ENCODE measurements around the gene IMPDH1. TPM values are rescaled to one million over a fixed set of nuclear protein-coding genes. Genes with fewer than 3 reads are reported as not detected.

The IMPDH1 gene
- total and polyA plus RNA-seq, 2 donors (not counting 3 experiments of a cell fraction or from before 2014, with no cell fraction given) = 78.8 to 97.9 TPM

DNA sequence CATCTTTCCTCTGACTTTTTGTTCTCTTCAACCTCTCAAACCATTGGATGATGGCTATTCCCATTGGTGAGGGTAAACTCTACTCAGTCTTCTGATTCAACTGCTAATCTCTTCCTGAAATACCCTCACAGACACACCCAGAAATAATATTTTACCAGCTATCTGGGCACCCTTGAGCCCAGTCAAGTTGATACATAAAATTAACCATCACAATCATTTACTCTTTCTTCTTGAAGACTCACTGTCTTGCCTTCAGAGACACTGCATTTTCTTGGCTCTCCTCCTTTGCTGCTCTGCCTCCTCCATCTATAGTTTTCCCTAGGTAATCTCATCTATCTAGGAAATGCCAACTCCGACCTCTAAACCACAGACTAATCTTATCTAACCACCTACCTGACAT is 35.7 kb downstream of the IMPDH1 start:
- Histone ChIP-seq H3K27ac (ENCODE audit: insufficient read depth, low read depth, low read length) (no peak overlapping the region), H3K9me3 (replicated peaks; ENCODE audit: control insufficient read depth, insufficient read depth, low read length) (no peaks in the 10 kb centered on the region), H2AFZ (ENCODE audit: low read depth, low read length) (no peak overlapping the region), H3K79me2 (ENCODE audit: control insufficient read depth, insufficient read depth, low read length) (no peaks in the 10 kb centered on the region), H3K9me1 (replicated peaks; ENCODE audit: control insufficient read depth, extremely low read depth, insufficient read depth, low read length) (no peaks in the 10 kb centered on the region), H3K4me1 (ENCODE audit: control insufficient read depth, extremely low read depth, insufficient read depth, low read length) (no peaks in the 10 kb centered on the region), H3K36me3 (ENCODE audit: control insufficient read depth in 2 of 2, extremely low read depth in 1 of 2, insufficient read depth in 2 of 2, low read length in 2 of 2) (no peaks in the 10 kb centered on the region), H4K20me1 (replicated peaks; ENCODE audit: control insufficient read depth, extremely low read depth, insufficient read depth, low read length) (no peaks in the 10 kb centered on the region), H3K9ac (replicated peaks; ENCODE audit: extremely low read depth, insufficient read depth, low read length) (no peak overlapping the region), H3K27me3 (ENCODE audit: control insufficient read depth in 2 of 2, insufficient read depth in 2 of 2, low read length in 2 of 2) (peaks cover 2 to 8% of the 10 kb centered on the region in 2 experiments), H3K4me2 (ENCODE audit: insufficient read depth, low read length) (no peak overlapping the region), H3K4me3 (replicated peaks in 1 of 3; ENCODE audit: insufficient read depth in 1 of 3, low read depth in 1 of 3, low read length in 3 of 3) (no peak overlapping the region)
- intact Hi-C loops (cut with micrococcal nuclease) = no loop called here
- FAIRE-seq (no peak), DNase-seq (ENCODE audit: low read depth, low spot score) (no peak)
- ChIA-PET POLR2A (no interaction called here), CTCF (interaction anchor here (1.0 to 3.7 kb wide), 5 partner anchors 9 to 87 kb away, joined by 3 to 22 read pairs (median 5); no protein-coding TSS in a partner anchor)
- dilution Hi-C loops (cut with MboI; ENCODE audit: extremely low pct_ligation_motif_present, low sequenced_read_pairs) = no loop called here
- TF ChIP-seq, protein P1, sequence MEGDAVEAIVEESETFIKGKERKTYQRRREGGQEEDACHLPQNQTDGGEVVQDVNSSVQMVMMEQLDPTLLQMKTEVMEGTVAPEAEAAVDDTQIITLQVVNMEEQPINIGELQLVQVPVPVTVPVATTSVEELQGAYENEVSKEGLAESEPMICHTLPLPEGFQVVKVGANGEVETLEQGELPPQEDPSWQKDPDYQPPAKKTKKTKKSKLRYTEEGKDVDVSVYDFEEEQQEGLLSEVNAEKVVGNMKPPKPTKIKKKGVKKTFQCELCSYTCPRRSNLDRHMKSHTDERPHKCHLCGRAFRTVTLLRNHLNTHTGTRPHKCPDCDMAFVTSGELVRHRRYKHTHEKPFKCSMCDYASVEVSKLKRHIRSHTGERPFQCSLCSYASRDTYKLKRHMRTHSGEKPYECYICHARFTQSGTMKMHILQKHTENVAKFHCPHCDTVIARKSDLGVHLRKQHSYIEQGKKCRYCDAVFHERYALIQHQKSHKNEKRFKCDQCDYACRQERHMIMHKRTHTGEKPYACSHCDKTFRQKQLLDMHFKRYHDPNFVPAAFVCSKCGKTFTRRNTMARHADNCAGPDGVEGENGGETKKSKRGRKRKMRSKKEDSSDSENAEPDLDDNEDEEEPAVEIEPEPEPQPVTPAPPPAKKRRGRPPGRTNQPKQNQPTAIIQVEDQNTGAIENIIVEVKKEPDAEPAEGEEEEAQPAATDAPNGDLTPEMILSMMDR (IDR thresholded peaks at IDR 0.05; ENCODE audit: extremely low read depth in 1 of 2, insufficient read depth in 1 of 2, low read depth in 1 of 2, low read length in 2 of 2) = no peak
- TF ChIP-seq JUN (IDR thresholded peaks at IDR 0.05; ENCODE audit: borderline replicate concordance, insufficient read depth, insufficient read length, low read depth) (no peak), MYC (IDR thresholded peaks at IDR 0.05; ENCODE audit: low read depth, low read length) (no peak), GATA2 (IDR thresholded peaks at IDR 0.05; ENCODE audit: insufficient read depth, insufficient read length, low read depth, low read length) (no peak), FOS (IDR thresholded peaks at IDR 0.05; ENCODE audit: borderline replicate concordance, insufficient read depth, low read length) (no peak), EZH2 (IDR thresholded peaks at IDR 0.05; ENCODE audit: borderline replicate concordance, low read depth, low read length, severe bottlenecking) (no peak), POLR2A (IDR thresholded peaks at IDR 0.05; ENCODE audit: low read depth, low read length) (no peak), POLR2AphosphoS5 (IDR thresholded peaks at IDR 0.05; ENCODE audit: insufficient read depth, low read depth, low read length) (no peak)
- TF ChIP-seq, protein P2, sequence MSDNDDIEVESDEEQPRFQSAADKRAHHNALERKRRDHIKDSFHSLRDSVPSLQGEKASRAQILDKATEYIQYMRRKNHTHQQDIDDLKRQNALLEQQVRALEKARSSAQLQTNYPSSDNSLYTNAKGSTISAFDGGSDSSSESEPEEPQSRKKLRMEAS (IDR thresholded peaks at IDR 0.05; ENCODE audit: insufficient read depth, insufficient read length) = no peak
- BruUV-seq (replicated peaks) = no TSS peak
